MCF 10A (cell line): ENCODE data around the gene PTH2R. TPM values are rescaled to one million over a fixed set of nuclear protein-coding genes. Genes with fewer than 3 reads are reported as not detected.
"Not testable (repeated sequence)": the region's sequence is repeated elsewhere in the genome, so short reads cannot be mapped to it uniquely, and the experiment has no call there.

Experiments used
- BruUV-seq: library from RNA; stranded (reverse); fragments of 400-500 nt; replicated peaks from 2 replicates; lab custom pipeline; 2021; lab: Mats Ljungman, UMichigan
- CTCF ChIA-PET: fragments of 300-600 bp; sonication (Branson Sonifier 250); formaldehyde crosslinking; extraction: SDS; loops from one replicate; lab custom pipeline; 2021; ENCODE audit warnings: antibody characterized with exemption, inconsistent platforms; lab: Yijun Ruan, JAX
- POLR2A ChIA-PET: fragments of 300-600, 350-650 bp; sonication (Branson Sonifier 250); formaldehyde crosslinking; extraction: SDS; loops from one replicate; lab custom pipeline; 2020; ENCODE audit warnings: antibody characterized with exemption, inconsistent platforms; lab: Yijun Ruan, JAX
- DNase-seq: peaks from one replicate; pipeline ENCODE4 v3.0.0-alpha.2; 2018; ENCODE audit not compliant: unreplicated experiment
- H3K27ac Mint-ChIP-seq: one replicate; pipeline ENCODE4 v1.8.0; 2022; ENCODE audit warnings: mild to moderate bottlenecking, low read depth, mixed read lengths; ENCODE audit not compliant: unreplicated experiment
- H3K27me3 Mint-ChIP-seq: one replicate; pipeline ENCODE4 v1.8.0; 2022; ENCODE audit warnings: mixed read lengths; ENCODE audit not compliant: insufficient read depth, unreplicated experiment
- H3K36me3 Mint-ChIP-seq: one replicate; pipeline ENCODE4 v1.8.0; 2022; ENCODE audit warnings: mild to moderate bottlenecking, moderate library complexity, mixed read lengths; ENCODE audit not compliant: insufficient read depth, unreplicated experiment
- H3K4me1 Mint-ChIP-seq: one replicate; pipeline ENCODE4 v1.8.0; 2022; ENCODE audit warnings: mixed read lengths; ENCODE audit not compliant: insufficient read depth, unreplicated experiment
- H3K4me3 Mint-ChIP-seq: one replicate; pipeline ENCODE4 v1.8.0; 2022; ENCODE audit warnings: mild to moderate bottlenecking, moderate library complexity, mixed read lengths; ENCODE audit not compliant: unreplicated experiment
- H3K9me3 Mint-ChIP-seq: one replicate; pipeline ENCODE4 v1.8.0; 2022; ENCODE audit warnings: mixed read lengths; ENCODE audit not compliant: unreplicated experiment
- intact Hi-C: fragments of 100-400 bp; cut with micrococcal nuclease; formaldehyde crosslinking; loops from 2 replicates; pipeline ENCODE4 v1.14.1; 2022
- total RNA-seq: library from RNA; stranded (reverse); gene quantifications from 2 replicates; pipeline ENCODE4 v1.2.3, GENCODE V29; 2022
- TF ChIP-seq, protein P1 (sequence below): fragments of 200-600 bp; IDR thresholded peaks from one replicate; pipeline ENCODE4 v1.8.0; 2022; ENCODE audit warnings: antibody characterized with exemption, mild to moderate bottlenecking; ENCODE audit not compliant: unreplicated experiment

PTH2R gene
- total RNA-seq, 1 experiment from 2014 or later, result not detected

- BruUV-seq, result no TSS peak
- no peak for DNase-seq
- no peak overlapping the region for H3K4me3 Mint-ChIP-seq
- CTCF ChIA-PET, result no interaction called here
- H3K4me1 Mint-ChIP-seq, result no peaks in the 10 kb centered on the region
- H3K36me3 Mint-ChIP-seq, result no peaks in the 10 kb centered on the region
- intact Hi-C loops, result no loop called here
- TF ChIP-seq, protein P1, sequence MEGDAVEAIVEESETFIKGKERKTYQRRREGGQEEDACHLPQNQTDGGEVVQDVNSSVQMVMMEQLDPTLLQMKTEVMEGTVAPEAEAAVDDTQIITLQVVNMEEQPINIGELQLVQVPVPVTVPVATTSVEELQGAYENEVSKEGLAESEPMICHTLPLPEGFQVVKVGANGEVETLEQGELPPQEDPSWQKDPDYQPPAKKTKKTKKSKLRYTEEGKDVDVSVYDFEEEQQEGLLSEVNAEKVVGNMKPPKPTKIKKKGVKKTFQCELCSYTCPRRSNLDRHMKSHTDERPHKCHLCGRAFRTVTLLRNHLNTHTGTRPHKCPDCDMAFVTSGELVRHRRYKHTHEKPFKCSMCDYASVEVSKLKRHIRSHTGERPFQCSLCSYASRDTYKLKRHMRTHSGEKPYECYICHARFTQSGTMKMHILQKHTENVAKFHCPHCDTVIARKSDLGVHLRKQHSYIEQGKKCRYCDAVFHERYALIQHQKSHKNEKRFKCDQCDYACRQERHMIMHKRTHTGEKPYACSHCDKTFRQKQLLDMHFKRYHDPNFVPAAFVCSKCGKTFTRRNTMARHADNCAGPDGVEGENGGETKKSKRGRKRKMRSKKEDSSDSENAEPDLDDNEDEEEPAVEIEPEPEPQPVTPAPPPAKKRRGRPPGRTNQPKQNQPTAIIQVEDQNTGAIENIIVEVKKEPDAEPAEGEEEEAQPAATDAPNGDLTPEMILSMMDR, result no peak
- H3K27me3 Mint-ChIP-seq, result peaks cover 28% of the 10 kb centered on the region
- POLR2A ChIA-PET, result no interaction called here
- H3K27ac Mint-ChIP-seq, result no peak overlapping the region
- H3K9me3 Mint-ChIP-seq, result no peaks in the 10 kb centered on the region
Measured at GRCh38 chr2:208384637-208385036, 22.0 kb upstream of the PTH2R start.

- Mint-ChIP-seq H3K27me3 (peaks cover 28% of the 10 kb centered on the region), H3K9me3 (no peaks in the 10 kb centered on the region), H3K27ac (no peak overlapping the region), H3K36me3 (no peaks in the 10 kb centered on the region), H3K4me3 (no peak overlapping the region), H3K4me1 (no peaks in the 10 kb centered on the region)
- no TSS peak for BruUV-seq
- CTCF ChIA-PET, result interaction anchor here (1.1 to 8.2 kb wide), 3 partner anchors 9 to 948 kb away, joined by 4 to 54 read pairs (median 7); no protein-coding TSS in a partner anchor
- DNase-seq, result no peak
- intact Hi-C loops, result no loop called here
- TF ChIP-seq, protein P1, result no peak
- POLR2A ChIA-PET, result no interaction called here
Measured at GRCh38 chr2:208386541-208386940, 20.1 kb upstream of the PTH2R start.

- CTCF ChIA-PET, result interaction anchor here (1.7 to 8.2 kb wide), 2 partner anchors 16 to 945 kb away, joined by 5 to 54 read pairs; no protein-coding TSS in a partner anchor
- TF ChIP-seq, protein P1, result no peak
- H3K36me3 Mint-ChIP-seq, result no peaks in the 10 kb centered on the region
- POLR2A ChIA-PET, result interaction anchor here (0.6 kb wide), 1 partner anchor 1171 kb away, joined by 3 read pairs; no protein-coding TSS in a partner anchor
- no peak for DNase-seq
- intact Hi-C loops, result no loop called here
- H3K4me1 Mint-ChIP-seq, result no peaks in the 10 kb centered on the region
- H3K27ac Mint-ChIP-seq, result no peak overlapping the region
- H3K27me3 Mint-ChIP-seq, result no peaks in the 10 kb centered on the region
- no peaks in the 10 kb centered on the region for H3K9me3 Mint-ChIP-seq
- no peak overlapping the region for H3K4me3 Mint-ChIP-seq
- no TSS peak for BruUV-seq
Measured at GRCh38 chr2:208389940-208390339, 16.7 kb upstream of the PTH2R start.

GRCh38 chr2:208392300-208392699 lies 14.3 kb upstream of the PTH2R start:
- ChIA-PET POLR2A (no interaction called here), CTCF (interaction anchor here (1.2 to 8.2 kb wide), 8 partner anchors 11 to 929 kb away, joined by 3 to 54 read pairs (median 4); no protein-coding TSS in a partner anchor)
- TF ChIP-seq, protein P1, result no peak
- no TSS peak for BruUV-seq
- Mint-ChIP-seq H3K27ac (no peak overlapping the region), H3K4me3 (no peak overlapping the region), H3K27me3 (no peaks in the 10 kb centered on the region), H3K36me3 (peaks cover 4% of the 10 kb centered on the region), H3K4me1 (no peaks in the 10 kb centered on the region), H3K9me3 (no peaks in the 10 kb centered on the region)
- DNase-seq, result peak; percentile 17
- intact Hi-C loops, result no loop called here

- BruUV-seq, H3K27ac Mint-ChIP-seq, H3K9me3 Mint-ChIP-seq, intact Hi-C loops, H3K36me3 Mint-ChIP-seq, H3K4me3 Mint-ChIP-seq, DNase-seq, H3K4me1 Mint-ChIP-seq, POLR2A ChIA-PET: not testable (repeated sequence)
- CTCF ChIA-PET, result interaction anchor here (0.6 to 2.5 kb wide), 2 partner anchors 131 to 927 kb away, joined by 3 to 12 read pairs; partner anchors contain the start of gene PIKFYVE
- H3K27me3 Mint-ChIP-seq, result peaks cover 28% of the 10 kb centered on the region
Measured at GRCh38 chr2:208396796-208397195, 9.8 kb upstream of the PTH2R start.
